Stimulated activated CD4-positive, alpha-beta T cell treated with anti-CD3 and anti-CD28 coated beads, Interleukin-2, amount 100 ng/mL, for 4 hours (primary cell): ENCODE measurements around the gene FOXP3.
"Not testable (repeated sequence)": the region's sequence is repeated elsewhere in the genome, so short reads cannot be mapped to it uniquely, and the experiment has no call there.

Source experiments
- DNase-seq: peaks from one replicate; pipeline ENCODE4 v3.0.0-alpha.2; 2020; ENCODE audit warnings: low read depth

FOXP3 gene

GRCh38 chrX:49264460-49264859, at the start of gene FOXP3:
Gene FOXP3, minus strand, starts transcription at chrX:49264710. Its CDS starts 6,205 bp downstream, at chrX:49258505.
- DNase-seq, result no peak

- no peak for DNase-seq
Observed at GRCh38 chrX:49312176-49312575, 47.7 kb upstream of the FOXP3 start.

- DNase-seq, result no peak
Observed at GRCh38 chrX:49310371-49310770, 45.9 kb upstream of the FOXP3 start.

GRCh38 chrX:49309401-49309981, 45.0 kb upstream of the FOXP3 start:
- peak; percentile 0 for DNase-seq

- DNase-seq, result peak; percentile 3
Observed at GRCh38 chrX:49308604-49309269, 44.2 kb upstream of the FOXP3 start.

- DNase-seq, result not testable (repeated sequence)
Observed at GRCh38 chrX:49307775-49308174, 43.3 kb upstream of the FOXP3 start.

- no peak for DNase-seq
Observed at GRCh38 chrX:49303346-49303745, 38.8 kb upstream of the FOXP3 start, which contains the start of gene GAGE10. Gene GAGE10, plus strand, starts transcription at chrX:49303646. Its CDS starts 1,214 bp downstream, at chrX:49304860.

- no peak for DNase-seq
Observed at GRCh38 chrX:49300703-49301102, 36.2 kb upstream of the FOXP3 start.

GRCh38 chrX:49299293-49299692, 34.8 kb upstream of the FOXP3 start:
- DNase-seq, result not testable (repeated sequence)

- no peak for DNase-seq
Observed at GRCh38 chrX:49292400-49293362, 28.2 kb upstream of the FOXP3 start.

GRCh38 chrX:49291615-49292337, 27.3 kb upstream of the FOXP3 start:
- DNase-seq, result peak; percentile 55

GRCh38 chrX:49290215-49290614, 25.7 kb upstream of the FOXP3 start:
- DNase-seq, result no peak

- no peak for DNase-seq
Observed at GRCh38 chrX:49287665-49288064, 23.2 kb upstream of the FOXP3 start.

GRCh38 chrX:49286581-49286980, 22.1 kb upstream of the FOXP3 start:
- no peak for DNase-seq

GRCh38 chrX:49286136-49286535, 21.6 kb upstream of the FOXP3 start:
- no peak for DNase-seq

- DNase-seq, result no peak
Observed at GRCh38 chrX:49284212-49284611, 19.7 kb upstream of the FOXP3 start.

- no peak for DNase-seq
Observed at GRCh38 chrX:49282647-49283011, 18.1 kb upstream of the FOXP3 start.

- DNase-seq, result no peak
Observed at GRCh38 chrX:49278081-49278480, 13.6 kb upstream of the FOXP3 start.

- no peak for DNase-seq
Observed at GRCh38 chrX:49277535-49277830, 13.0 kb upstream of the FOXP3 start.

GRCh38 chrX:49276671-49277534, 12.4 kb upstream of the FOXP3 start:
- no peak for DNase-seq

GRCh38 chrX:49276207-49276606, 11.7 kb upstream of the FOXP3 start:
- DNase-seq, result no peak
